Body of pancreas (tissue), 4 donors: ENCODE measurements around the gene PLEKHA7.

Source experiments
- CTCF ChIP-seq, 7 experiments: fragments of 450-650 bp in 4 of 7; fragments of 200-600 bp in 3 of 7; sonication (generic) in 3 of 7; IDR thresholded peaks; one replicate each; pipeline ENCODE4 v1.5.1; 2016 to 2019; ENCODE audit warnings: antibody characterized with exemption in 7 of 7
- POLR2A ChIP-seq, 3 donors: fragments of 450-650 bp; IDR thresholded peaks; one replicate each; pipeline ENCODE4 v1.6.1; 2016; ENCODE audit warnings: antibody characterized with exemption in 3 of 3, mild to moderate bottlenecking in 2 of 3

GRCh38 chr11:16977136-16977993, 36.8 kb downstream of the PLEKHA7 start:
- TF ChIP-seq CTCF (IDR thresholded peaks at IDR 0.05) (no peak), POLR2A (IDR thresholded peaks at IDR 0.05) (no peak)
